Stimulated activated CD8-positive, alpha-beta memory T cell treated with anti-CD3 and anti-CD28 coated beads, Interleukin-4, amount 100 ng/mL, for 4 hours (primary cell): ENCODE measurements around the gene CA6.
"Not testable (repeated sequence)": the region's sequence is repeated elsewhere in the genome, so short reads cannot be mapped to it uniquely, and the experiment has no call there.

Experiments
- DNase-seq, 2 donors: peaks; one replicate each; pipeline ENCODE4 v3.0.0-alpha.2; 2020; ENCODE audit warnings: low read depth in 2 of 2, low spot score in 1 of 2

Gene CA6

DNA sequence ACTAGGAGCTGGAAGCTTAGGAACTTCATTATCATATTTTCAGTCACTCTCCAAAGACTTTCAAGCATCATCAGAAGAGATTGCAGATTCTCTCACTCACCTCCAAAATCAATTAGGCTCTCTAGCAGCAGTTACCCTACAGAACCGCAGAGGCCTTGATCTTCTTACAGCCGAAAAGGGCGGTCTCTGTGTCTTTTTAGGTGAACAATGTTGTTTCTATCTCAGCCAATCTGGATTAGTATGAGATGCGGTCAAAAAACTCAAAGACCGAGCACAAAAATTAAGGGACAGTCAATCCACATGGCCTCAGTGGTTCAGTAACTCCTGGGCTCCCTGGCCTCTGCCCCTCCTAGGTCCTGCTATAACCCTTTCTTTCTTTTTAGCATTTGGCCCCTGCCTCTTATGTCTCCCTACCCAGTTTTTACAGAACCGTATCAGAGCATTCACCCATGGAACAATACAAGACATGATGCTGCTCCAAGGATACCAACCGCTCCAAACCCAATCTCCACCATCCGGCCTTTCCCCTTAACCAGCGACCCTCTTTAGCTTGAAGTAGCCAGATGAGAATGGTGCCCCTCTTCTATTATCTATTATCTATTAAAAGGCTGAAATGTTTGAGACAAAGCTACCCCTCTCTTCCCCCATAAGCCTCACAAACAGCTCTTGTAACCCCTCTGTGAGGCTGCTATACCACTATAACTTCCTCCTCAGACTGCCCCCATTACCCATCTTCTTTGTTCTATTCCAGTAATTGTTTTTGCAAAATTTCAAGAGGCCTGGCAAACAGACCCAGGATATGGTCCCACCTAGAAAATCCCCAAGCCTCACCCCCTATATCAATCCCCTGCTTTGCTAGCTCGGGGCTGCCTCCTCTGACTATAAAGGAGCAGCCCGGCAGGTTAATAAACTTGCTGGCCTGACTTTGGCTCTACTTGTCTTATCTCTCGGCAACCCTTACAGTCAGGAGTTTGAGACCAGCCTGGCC lies 18.7 kb upstream of the CA6 start:
- no peak for DNase-seq

DNA sequence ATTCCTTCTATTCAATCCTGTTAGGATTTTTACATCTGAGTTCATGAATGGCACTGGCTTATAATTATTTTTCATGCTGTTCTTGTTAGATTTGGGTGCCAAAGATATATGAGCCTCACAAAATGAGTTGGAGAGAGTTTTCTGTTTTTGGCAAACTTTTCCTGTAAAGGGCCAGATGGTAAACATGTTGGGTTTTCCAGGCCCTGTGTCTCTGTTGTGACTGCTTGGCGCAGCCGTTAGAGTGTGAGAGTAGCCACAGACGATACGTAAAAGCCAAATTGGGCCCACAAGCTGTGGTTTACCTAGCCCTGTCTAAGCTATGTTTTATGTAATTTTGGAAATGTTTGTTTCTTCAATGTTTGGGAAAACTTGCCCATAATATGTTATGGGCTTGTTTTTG lies 15.6 kb upstream of the CA6 start:
- no peak for DNase-seq

DNA sequence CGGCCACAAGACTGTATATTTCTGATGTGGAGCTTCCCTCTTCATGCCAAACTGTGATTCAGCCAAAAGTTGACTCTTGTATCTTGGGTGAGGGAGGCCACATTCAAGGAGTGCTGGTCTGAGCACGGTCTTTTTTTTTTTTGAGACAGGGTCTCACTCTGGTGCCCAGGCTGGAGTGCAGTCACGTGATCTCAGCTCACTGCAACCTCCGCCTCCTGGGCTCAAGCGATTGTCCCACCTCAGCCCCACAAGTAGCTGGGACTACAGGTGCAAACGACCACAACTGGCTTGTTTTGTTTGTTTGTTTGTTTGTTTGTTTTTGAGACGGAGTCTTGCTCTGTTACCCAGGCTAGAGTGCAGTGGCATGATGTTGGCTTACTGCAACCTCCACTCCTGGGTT lies 8.6 kb upstream of the CA6 start:
- DNase-seq = not testable (repeated sequence)

DNA sequence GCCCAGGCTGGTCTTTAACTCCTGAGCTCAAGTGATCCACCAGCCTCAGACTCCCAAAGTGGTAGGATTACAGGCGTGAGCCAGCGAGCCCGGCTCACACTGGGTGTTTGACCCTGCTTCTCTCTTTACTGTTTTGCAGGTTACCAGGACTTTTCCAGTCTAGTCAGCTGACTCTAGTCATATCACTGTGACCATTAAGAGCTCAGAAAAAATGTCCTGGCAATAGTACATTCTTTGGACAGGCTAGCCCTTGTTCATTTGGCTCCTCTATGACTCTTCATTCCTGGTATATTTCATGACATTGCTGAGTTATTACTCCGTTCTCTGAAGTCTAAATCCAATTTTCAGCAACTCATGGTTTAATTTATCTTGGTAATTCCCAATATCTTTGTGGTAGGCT lies 8.0 kb upstream of the CA6 start:
- DNase-seq = no peak

DNA sequence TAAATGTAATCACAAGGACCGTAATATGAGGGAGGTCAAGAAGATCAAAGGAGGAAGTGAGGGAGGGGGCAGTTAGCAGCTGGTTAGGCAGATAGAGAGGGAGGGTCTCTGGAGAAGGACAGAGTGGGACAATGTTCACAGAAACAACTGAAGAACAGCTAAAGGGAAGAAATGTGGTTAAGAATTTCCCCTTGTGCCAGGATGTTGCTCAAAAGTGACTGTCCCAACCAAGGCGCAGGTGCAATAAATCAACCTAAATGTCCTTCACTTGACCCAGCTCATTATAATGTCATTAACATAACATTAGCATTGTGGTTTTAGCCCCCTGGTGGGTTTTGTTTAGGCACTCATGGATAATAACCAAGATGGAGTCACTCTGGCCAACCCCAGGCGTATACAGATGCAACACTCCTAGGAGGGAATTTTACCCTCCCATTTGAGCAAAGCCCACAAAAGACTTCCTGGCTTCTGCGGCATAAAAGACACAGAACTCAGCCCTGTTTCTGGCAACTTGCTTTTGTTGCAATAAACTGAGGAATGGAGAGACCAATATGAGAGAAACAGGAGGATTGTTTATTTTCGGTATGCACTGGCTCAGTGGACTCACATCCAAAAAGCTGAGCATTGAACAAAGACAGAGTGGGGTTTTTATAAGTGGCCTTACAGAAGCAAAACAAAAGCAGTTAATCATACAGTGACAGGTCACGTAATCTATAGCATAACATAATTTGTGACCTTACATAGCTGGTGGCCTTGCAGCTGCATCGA lies 7.3 kb upstream of the CA6 start:
- DNase-seq = no peak

DNA sequence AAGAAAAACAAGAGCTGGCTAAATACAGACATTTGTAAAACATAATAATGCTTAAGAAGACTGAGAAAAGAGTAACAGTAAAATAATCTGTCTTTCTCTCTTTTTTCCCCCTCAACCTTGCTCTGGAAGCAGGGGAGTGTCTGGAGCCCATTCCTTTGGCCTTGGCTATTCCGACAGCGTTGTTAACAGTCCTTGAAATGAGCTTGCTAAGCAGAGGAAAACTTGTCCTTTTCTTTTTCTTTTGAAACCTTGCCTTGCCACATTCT lies 6.7 kb upstream of the CA6 start:
- DNase-seq = no peak

DNA sequence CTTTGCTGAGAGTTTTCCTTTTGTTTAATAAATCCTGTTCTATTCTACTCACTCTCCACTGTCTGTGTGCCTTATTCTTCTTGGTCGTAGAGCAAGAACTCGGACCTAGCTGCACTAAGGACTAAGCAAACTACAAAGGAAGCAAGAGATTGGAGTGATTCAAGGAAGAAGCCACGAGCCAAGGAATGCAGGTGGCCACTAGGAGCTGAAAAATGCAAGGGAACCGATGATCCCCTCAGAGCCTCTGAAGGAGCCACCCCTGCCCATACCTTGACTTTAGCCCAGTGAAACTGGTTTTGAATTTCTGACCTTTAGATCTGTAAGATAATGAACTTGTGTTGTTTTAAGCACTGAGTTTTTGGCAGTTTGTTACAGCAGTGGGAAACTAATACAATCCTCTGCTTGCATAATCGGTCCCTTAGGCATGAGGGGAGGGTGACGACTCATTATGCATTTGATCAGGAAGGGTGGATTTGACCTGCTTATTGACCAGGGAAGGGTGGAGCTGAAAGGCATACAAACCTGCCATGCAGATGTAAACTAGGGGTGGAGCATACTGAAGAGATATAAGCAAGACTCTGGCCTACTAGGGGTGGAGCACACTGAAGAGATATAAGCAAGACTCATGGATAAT lies 6.2 kb upstream of the CA6 start:
- no peak for DNase-seq

DNA sequence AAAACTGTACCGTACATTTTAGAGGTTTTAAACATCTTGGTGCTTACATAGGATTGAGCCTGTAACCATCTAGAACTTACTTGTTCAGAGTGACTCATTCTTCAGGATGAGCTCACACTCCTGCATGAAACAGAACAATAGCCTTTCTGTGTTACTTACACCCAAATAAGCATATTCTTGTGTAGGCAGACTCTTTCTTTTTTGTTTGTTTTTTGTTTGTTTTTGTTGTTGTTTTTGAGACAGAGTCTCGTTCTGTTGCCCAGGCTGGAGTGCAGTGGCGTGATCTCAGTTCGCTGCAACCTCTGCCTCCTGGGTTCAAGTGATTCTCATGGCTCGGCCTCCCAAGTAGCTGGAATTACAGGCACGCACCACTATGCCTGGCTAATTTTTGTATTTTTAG lies 3.8 kb upstream of the CA6 start:
- DNase-seq = no peak

DNA sequence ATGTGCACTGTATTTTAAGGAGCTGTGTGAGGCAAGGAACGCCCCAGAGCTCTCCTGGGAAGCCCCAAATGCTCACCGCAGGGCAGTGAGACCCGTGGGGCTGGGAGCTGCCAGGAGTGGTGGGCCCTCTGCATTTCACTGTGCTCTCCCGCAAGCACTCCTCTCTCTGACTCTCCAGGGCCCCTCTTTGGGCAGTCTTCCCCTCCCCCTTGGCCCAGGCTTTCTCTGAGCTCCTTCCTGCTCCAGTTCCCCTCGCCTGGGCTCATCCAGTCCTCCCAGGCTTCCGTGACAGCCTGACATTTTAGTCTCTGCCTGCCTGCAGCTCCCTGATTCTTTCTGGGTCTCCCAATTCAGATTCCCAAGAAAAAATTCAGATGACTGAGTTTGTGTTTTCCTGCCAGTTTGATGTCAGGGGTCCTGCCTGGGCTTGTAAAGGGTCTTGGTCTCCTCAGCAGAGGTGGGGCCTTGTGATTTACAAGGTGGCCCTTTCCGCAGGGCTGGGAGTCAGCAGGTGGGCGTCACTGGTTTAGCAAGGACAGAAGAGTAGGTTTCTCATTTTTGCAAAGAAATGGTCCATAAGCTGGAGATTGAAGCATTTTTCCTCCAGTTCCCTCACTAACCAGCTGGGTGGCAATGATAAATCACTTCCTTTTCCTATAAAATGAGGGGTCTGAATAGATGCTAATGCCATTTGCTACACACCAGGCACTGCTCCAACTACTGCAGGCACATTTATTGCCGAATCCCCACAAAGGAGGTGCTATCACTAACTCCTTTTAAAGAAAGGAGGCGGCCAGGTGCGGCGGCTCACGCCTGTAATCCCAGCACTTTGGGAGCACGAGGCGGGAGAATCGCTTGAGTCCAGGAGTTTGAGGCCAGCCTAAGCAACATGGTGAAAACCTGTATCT lies 1.9 kb upstream of the CA6 start:
- DNase-seq = no peak

DNA sequence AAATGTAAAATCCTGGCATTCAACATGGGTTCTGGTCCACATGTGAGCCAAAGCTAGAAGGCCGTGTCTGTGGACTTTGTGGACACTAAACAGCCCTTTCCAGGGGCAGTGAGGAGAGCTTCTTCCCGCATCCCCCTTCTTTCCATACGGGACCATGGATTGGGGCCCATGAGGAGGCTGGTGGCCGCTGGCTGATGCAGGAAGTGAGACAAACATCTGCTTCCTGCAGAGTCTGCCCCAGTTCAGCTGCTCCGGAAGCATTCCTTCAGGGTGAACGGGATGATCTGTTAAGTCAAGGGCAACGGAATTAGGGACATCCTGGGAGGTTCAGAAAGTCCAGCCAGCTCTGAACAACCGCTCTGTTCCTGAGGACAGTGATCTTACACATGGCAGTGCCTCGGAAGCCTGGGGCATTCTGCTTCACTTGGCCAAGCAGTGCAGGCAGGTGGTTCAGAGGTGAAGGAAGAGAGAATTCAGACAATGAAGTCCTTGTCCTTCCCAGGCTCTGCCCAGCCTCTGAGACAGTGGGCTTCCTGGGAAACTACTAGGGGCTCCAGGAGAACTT lies 1.5 kb downstream of the CA6 start:
- no peak for DNase-seq

DNA sequence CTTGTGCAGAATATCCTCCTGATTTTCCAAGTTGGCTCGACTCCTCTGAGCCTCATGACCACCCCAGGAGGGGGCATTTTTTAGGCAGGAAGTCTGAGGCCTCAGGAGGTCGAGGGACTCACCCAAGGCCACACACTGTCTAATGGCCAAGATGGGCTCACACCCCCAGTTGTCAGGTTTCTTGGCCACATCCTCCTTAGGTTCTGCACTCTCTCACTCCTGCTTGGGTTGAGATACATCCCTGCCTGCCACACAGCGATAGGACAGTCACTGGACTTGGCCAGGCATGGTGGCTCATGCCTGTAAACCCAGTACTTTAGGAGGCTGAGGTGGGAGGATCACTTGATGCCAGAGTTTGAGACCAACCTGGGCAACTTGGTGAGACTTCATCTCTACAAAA lies 4.6 kb downstream of the CA6 start:
- DNase-seq = no peak

DNA sequence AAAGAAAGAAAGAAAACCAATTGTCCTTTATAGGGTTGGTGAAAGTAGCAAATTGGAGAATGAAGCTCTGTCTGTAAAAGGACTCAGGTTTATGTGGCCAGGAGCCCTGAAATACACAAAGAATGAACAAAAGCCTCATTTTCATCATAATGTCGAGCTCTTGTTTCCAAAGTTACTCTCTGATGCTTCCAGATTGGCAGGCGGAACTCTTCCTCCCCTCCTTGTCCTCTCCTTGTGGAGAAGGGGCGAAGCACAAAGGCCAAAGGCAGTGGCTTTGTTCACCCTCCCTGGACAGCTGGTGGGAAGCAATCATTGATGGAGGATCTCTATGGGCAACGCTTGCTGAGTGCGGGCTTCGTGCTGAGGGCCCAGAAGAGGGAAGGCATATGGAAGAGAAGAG lies 5.6 kb downstream of the CA6 start:
- no peak for DNase-seq

DNA sequence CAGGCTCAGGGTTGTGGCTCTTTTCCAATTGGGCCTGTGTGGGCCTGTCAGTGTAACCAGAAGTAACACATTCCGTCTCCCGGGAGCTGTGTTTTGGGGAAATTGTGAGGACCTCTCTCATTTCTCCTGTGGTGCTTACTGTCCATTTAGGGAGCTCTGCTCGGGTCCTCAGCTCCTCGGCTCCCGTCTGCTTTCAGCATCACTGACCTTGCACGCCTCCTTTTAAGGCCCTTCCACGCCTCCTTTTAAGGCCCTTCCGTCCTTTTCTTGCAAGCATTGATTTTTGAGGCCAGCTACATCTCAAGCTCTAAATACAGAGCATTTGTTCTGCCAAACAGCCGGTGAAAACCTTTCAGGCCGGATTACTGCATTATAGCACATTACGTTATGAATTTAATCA lies 9.7 kb downstream of the CA6 start:
- no peak for DNase-seq

DNA sequence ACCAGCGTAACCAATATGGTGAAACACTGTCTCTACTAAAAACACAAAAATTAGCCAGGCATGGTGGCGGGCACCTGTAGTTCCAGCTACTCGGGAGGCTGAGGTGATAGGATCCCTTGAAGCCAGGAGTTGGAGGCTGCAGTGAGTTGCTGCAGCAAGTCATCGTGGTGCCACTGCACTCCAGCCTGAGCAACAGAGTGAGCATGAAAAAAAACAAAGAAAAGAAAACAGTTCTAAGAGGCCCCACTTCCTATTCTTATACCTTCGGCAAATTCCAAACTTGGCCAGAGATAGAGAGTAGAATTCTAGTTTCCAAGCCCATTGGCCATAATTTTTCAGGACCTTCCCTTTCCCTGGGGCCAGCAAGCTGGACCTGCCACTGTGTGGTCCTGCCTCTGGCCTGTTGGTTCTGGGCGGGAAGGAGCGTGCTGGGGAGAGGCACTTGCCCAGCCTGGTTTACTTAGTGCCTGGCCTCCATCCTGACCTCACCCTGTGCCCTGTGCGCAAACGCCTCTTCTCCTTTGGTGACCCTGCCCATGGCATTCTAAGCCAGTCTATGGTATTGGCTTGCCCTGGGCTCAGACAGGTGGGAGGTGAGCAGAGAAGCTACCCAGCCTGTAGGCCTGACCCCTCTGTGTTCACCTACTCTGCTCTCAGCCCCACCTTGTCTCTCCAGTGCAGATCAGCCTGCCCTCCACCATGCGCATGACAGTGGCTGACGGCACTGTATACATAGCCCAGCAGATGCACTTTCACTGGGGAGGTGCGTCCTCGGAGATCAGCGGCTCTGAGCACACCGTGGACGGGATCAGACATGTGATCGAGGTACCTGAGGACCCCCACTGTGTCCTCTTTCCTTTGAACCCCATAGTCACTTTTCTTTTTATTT lies 11.0 kb downstream of the CA6 start:
- DNase-seq = no peak

DNA sequence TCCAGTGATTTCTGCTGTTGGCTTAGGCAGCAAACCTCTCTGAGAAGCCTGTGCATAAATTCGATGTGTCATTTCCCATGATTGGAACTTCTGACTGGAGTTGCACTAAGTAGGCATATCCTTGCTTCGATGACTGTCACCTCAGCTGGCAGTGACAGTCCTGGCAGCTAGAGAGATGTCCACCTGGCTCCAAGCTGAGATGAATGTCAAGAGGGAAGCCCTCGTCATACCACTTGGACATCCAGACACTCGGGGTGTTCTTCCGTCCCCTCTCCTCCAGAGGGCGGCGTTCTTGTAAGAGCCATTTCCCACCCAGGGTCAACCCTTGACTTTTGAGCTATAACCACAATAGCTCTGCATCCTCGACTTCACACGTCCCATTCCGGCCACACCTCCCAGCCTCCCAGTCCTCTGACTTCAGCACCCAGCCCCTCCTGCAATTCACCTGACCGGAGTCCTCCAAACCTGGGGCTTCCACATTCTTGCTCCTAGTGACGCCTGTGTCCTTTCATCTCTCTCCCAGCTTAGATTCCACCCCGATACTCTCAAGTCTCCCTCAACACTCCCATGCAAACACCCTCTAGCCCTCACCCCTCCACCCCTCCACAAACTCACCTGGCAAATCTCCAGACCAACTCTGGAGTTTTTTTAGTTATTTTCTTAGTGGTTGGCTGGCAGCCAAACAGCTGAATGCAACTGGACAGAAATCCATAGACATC lies 17.3 kb downstream of the CA6 start:
- DNase-seq = no peak

DNA sequence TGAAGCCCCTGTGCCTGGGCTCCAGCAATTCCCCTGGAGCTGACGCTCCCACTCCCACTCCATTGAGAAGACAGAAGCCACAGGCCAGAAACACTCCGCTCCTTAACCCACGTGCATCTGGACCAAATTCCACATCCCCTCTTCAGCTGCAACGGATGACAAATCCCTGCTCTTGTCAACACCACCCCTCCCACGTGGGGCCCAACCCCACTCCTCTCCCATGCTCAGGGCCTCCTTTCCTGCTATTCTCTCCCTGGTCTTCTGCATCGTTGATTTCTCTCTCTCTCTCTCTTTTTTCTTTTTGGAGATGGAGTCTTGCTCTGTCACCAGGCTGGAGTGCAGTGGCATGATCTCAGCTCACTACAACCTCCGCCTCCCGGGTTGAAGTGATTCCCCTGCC lies 18.3 kb downstream of the CA6 start:
- no peak for DNase-seq

DNA sequence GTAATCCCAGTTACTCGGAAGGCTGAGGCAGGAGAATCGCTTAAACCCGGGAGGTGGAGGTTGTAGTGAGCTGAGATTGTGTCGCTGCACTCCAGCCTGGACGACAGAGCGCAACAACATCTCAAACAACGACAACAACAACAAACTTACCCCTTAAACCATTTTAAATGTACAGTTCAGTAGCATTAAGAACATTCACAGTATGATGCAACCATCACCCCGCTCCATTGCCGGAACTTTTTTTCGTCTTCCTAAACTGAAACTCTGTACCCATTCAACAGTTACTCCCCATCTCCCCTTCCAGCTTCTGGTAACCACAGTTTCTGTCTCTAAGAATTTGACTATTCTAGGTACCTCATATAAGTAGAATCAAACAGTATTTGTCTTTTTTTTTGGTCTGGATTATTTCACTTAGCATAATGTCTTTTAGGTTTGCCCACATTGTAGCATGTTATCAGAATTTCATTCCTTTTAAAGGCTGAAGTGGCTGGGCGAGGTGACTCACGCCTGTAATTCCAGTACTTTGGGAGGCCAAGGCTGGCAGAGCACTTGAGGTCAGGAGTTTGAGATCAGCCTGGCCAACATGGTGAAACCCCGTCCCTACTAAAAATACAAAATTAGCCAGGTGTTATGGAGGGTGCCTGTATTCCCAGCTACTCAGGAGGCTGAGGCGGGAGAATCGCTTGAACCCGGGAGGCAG lies 19.6 kb downstream of the CA6 start:
- DNase-seq = no peak

DNA sequence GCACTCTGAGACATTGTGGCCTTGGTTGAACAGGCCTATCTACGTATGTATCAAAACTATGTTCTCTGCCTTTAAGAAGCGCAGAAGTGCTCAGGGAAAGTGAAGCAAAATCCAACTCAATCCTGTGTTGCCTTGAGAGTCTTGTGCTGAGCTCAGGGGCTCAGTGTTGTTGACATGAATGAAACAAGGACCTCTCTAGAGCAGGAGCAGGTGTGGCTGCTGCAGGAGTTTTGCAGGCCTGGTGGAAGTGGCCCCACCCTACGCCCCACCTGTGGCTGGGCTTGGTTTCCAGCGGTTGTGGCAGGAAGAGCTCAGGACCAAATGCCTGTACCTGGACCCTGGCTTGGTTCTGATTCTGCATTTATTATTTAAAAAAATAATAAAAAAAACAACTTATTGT lies 20.9 kb downstream of the CA6 start:
- no peak for DNase-seq

DNA sequence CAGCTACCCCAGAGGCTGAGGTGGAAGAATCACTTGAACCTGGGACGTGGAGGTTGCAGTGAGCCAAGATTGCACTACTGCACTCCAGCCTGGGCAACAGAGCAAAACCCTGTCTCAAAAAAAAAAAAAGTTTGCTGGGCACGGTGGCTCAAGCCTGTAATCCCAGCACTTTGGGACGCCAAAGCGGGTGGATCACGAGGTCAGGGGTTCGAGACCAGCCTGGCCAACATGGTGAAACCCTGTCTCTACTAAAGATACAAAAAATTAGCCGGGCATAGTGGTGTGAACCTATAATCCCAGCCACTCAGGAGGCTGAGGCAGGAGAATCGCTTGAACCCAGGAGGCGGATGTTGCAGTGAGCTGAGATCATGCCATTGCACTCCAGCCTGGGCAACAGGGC lies 23.2 kb downstream of the CA6 start:
- DNase-seq = not testable (repeated sequence)
